Panc1 (cell line): Measurements from ENCODE around the gene CCDC69. TPM values are rescaled to one million over a fixed set of nuclear protein-coding genes. Genes with fewer than 3 reads are reported as not detected.

ENCODE experiments used
- ATAC-seq: fragments of 200-7000 bp; cut with Tn5 transposase; 2 replicates; pipeline ENCODE4 v1.9.1; 2020; ENCODE audit warnings: mild to moderate bottlenecking, moderate library complexity
- BruUV-seq: library from RNA; stranded (reverse); fragments of 400-500 nt; replicated peaks from 2 replicates; lab custom pipeline; 2021; lab: Mats Ljungman, UMichigan
- CTCF ChIA-PET: fragments of 300-600 bp; sonication (Branson Sonifier 250); formaldehyde crosslinking; loops from one replicate; lab custom pipeline; 2022; ENCODE audit warnings: antibody characterized with exemption; lab: Charles Lee
- POLR2A ChIA-PET: fragments of 300-600 bp; sonication (Branson Sonifier 250); formaldehyde crosslinking; loops from one replicate; lab custom pipeline; 2022; ENCODE audit warnings: antibody characterized with exemption; lab: Charles Lee
- DNase-seq: peaks from one replicate; pipeline ENCODE4 v3.0.0-alpha.2; 2010; ENCODE audit warnings: low read depth, low spot score
- H3K27ac ChIP-seq: 2 replicates; pipeline ENCODE4 v1.5.1; 2011; ENCODE audit warnings: mild to moderate bottlenecking, low read length, inconsistent platforms
- H3K27me3 ChIP-seq: fragments of 200-500 bp; sonication (Bioruptor generic); 2 replicates; pipeline ENCODE4 v1.6.0; 2014; ENCODE audit warnings: low read length, inconsistent platforms; ENCODE audit not compliant: control insufficient read depth, insufficient read depth
- H3K36me3 ChIP-seq: fragments of 200-500 bp; sonication (Bioruptor generic); 2 replicates; pipeline ENCODE4 v1.5.1; 2014; ENCODE audit warnings: inconsistent platforms, mild to moderate bottlenecking, low read length, moderate library complexity; ENCODE audit not compliant: control insufficient read depth, insufficient read depth
- H3K4me1 ChIP-seq: 2 replicates; pipeline ENCODE4 v1.5.1; 2011; ENCODE audit warnings: inconsistent platforms, mild to moderate bottlenecking, low read length, moderate library complexity; ENCODE audit not compliant: control insufficient read depth, insufficient read depth
- H3K4me3 ChIP-seq, 2 experiments: 2 replicates each; pipeline ENCODE4 v1.5.1; 2011 to 2012; ENCODE audit warnings: low read depth in 2 of 2, low read length in 2 of 2, mild to moderate bottlenecking in 2 of 2, inconsistent platforms in 1 of 2, moderate library complexity in 1 of 2
- H3K9me3 ChIP-seq: fragments of 200-500 bp; sonication (Bioruptor generic); 2 replicates; pipeline ENCODE4 v1.5.1; 2014; ENCODE audit warnings: low read depth, mild to moderate bottlenecking, inconsistent platforms, low read length, moderate library complexity; ENCODE audit not compliant: control insufficient read depth, insufficient read depth
- CTCF ChIP-seq: fragments of 450-650 bp; IDR thresholded peaks from 2 replicates; pipeline ENCODE4 v1.5.1; 2017; ENCODE audit warnings: mild to moderate bottlenecking
- POLR2AphosphoS5 ChIP-seq: IDR thresholded peaks from 2 replicates; pipeline ENCODE4 v1.6.1; 2012; ENCODE audit warnings: mild to moderate bottlenecking, low read depth, low read length, moderate library complexity
- REST ChIP-seq, 2 experiments: IDR thresholded peaks; 2 replicates each; pipeline ENCODE4 v1.6.1; 2011 to 2012; ENCODE audit warnings: low read depth in 2 of 2, control low read depth in 1 of 2, low read length in 1 of 2, mild to moderate bottlenecking in 1 of 2, moderate library complexity in 1 of 2; ENCODE audit not compliant: insufficient read depth in 1 of 2
- SIN3A ChIP-seq: IDR thresholded peaks from 2 replicates; pipeline ENCODE4 v1.6.1; 2012; ENCODE audit warnings: low read depth, mild to moderate bottlenecking, low read length, moderate library complexity, borderline replicate concordance; ENCODE audit not compliant: insufficient read depth
- TCF7L2 ChIP-seq: IDR thresholded peaks from 2 replicates; pipeline ENCODE4 v1.6.1; 2011; ENCODE audit warnings: mild to moderate bottlenecking, low read depth, low read length, inconsistent platforms
- in situ Hi-C: cut with HindIII; loops from 2 replicates; pipeline ENCODE4 v1.10.0; 2016; ENCODE audit warnings: low sequenced_read_pairs, low pct_unique_long_range_greater_than_20kb
- intact Hi-C: fragments of 100-400 bp; cut with micrococcal nuclease; formaldehyde crosslinking; loops from one replicate; pipeline ENCODE4 v1.10.0; 2022; ENCODE audit not compliant: unreplicated experiment
- total RNA-seq: library from RNA; stranded (reverse); gene quantifications from one replicate; pipeline ENCODE4 v1.2.1, GENCODE V29; 2021; ENCODE audit not compliant: unreplicated experiment

CCDC69 gene
- total RNA-seq, 1 experiment from 2014 or later = 2.1 TPM

- H3K27ac ChIP-seq = no peak overlapping the region
- no peaks in the 10 kb centered on the region; the same call in 1 of the 2 replicates for H3K36me3 ChIP-seq
These were observed 30.7 kb upstream of the CCDC69 start for GRCh38 chr5:151254556-151254955.

GRCh38 chr5:151253605-151253950 is 29.7 kb upstream of the CCDC69 start:
- H3K4me1 ChIP-seq = peaks cover 10% of the 10 kb centered on the region; the same call in 1 of the 2 replicates
- no peak for DNase-seq
- BruUV-seq = no TSS peak
- peak overlapping the region; percentile 88 for H3K27ac ChIP-seq
- H3K27me3 ChIP-seq = no peaks in the 10 kb centered on the region
- ChIA-PET CTCF (interaction anchor here (0.7 kb wide), 1 partner anchor 14 kb away, joined by 3 read pairs; no protein-coding TSS in a partner anchor), POLR2A (no interaction called here)
- intact Hi-C loops (no loop called here), in situ Hi-C loops (no loop called here)
- H3K36me3 ChIP-seq = no peaks in the 10 kb centered on the region; the same call in 1 of the 2 replicates
- no peaks in the 10 kb centered on the region for H3K9me3 ChIP-seq
- TF ChIP-seq TCF7L2 (no peak), CTCF (no peak), POLR2AphosphoS5 (no peak), REST (IDR thresholded peaks at IDR 0.05; ENCODE audit: insufficient read depth in 1 of 2, low read depth in 2 of 2, low read length in 1 of 2) (no peak), SIN3A (no peak)
- H3K4me3 ChIP-seq = peak overlapping the region; percentile 92 to 96
- ATAC-seq = no peak

More at GRCh38 chr5:151254556-151254955, 30.7 kb upstream of the CCDC69 start:
- ATAC-seq (no peak), DNase-seq (no peak)
- H3K4me3 ChIP-seq = no peak overlapping the region
- ChIA-PET POLR2A (no interaction called here), CTCF (no interaction called here)
- TF ChIP-seq POLR2AphosphoS5 (no peak), SIN3A (no peak), CTCF (no peak), REST (IDR thresholded peaks at IDR 0.05; ENCODE audit: insufficient read depth in 1 of 2, low read depth in 2 of 2, low read length in 1 of 2) (no peak), TCF7L2 (no peak)
- H3K27me3 ChIP-seq = no peaks in the 10 kb centered on the region
- in situ Hi-C loops (no loop called here), intact Hi-C loops (no loop called here)
- BruUV-seq = no TSS peak
- H3K9me3 ChIP-seq = no peaks in the 10 kb centered on the region
- H3K4me1 ChIP-seq = peaks cover 10% of the 10 kb centered on the region; the same call in 1 of the 2 replicates
